ENCODE data around the gene ZNF20.
A peak's percentile ranks its signal among the peaks of the same experiment; 100 is the strongest.

DNA sequence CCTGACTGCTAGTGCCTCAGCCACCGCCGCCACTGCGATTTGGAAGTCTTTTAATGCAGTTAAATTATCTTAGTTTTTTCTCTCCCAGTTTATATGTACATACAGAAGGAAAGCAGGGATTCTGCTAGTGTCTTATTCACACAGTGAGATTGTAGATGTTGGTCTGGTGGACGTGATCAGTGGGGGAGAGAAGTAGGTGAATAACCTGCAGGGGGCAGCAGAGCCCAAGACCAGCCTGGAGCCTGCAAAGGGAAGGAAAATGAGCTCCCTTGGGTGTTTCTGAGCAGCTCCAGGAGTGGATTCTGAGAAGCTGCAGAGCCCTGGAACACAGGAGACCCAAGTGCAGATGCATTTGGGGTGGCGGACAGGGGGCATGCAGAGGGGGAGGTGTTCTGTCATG, 49.3 kb downstream of the ZNF20 start:
- TF ChIP-seq, protein P1, sequence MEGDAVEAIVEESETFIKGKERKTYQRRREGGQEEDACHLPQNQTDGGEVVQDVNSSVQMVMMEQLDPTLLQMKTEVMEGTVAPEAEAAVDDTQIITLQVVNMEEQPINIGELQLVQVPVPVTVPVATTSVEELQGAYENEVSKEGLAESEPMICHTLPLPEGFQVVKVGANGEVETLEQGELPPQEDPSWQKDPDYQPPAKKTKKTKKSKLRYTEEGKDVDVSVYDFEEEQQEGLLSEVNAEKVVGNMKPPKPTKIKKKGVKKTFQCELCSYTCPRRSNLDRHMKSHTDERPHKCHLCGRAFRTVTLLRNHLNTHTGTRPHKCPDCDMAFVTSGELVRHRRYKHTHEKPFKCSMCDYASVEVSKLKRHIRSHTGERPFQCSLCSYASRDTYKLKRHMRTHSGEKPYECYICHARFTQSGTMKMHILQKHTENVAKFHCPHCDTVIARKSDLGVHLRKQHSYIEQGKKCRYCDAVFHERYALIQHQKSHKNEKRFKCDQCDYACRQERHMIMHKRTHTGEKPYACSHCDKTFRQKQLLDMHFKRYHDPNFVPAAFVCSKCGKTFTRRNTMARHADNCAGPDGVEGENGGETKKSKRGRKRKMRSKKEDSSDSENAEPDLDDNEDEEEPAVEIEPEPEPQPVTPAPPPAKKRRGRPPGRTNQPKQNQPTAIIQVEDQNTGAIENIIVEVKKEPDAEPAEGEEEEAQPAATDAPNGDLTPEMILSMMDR (IDR thresholded peaks at IDR 0.05), result peak; percentile 31 to 60 (median 44)
- TF ChIP-seq POLR2A (IDR thresholded peaks at IDR 0.05), result no peak
